Measurements from ENCODE around the gene NPY.

The NPY gene

GRCh38 chr7:24313777-24314176, 29.8 kb downstream of the NPY start:
- no peak for DNase-seq (ENCODE audit: low read depth in 2 of 3, low spot score in 2 of 3)

- DNase-seq (ENCODE audit: low read depth in 2 of 3, low spot score in 2 of 3): no peak
These were observed 32.4 kb downstream of the NPY start for GRCh38 chr7:24316340-24316739.

- DNase-seq (ENCODE audit: low read depth in 2 of 3, low spot score in 2 of 3): no peak
These were observed 34.3 kb downstream of the NPY start for GRCh38 chr7:24318326-24318725.

- DNase-seq (ENCODE audit: low read depth in 2 of 3, low spot score in 2 of 3): no peak
These were observed 35.2 kb downstream of the NPY start for GRCh38 chr7:24319209-24319608.

DNA sequence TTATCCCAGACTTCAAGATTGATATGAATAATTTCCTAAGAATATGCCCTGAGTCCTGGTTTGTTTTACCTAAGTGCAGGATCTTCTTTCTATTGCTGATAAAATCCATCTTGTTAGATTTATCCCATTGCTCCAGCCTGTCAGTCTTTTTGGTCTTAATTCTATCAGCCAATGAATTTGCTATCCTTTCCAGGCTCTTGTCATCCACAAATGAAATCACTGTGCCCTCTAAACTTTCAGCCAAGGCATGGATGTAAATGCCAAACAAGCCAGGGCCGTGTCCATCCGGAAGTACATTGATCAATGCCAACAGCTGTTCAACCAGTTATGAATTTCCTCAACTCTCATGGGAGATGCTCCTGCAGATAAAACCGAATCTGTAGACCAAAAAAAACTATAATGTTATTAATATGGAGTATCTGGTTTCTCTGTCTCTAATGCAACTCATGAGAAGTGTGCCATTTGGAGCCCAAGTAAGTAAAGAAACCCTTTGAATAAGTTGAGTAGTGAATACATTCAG, 40.0 kb downstream of the NPY start:
- DNase-seq (ENCODE audit: low read depth in 2 of 3, low spot score in 2 of 3): no peak

GRCh38 chr7:24325708-24326107, 41.7 kb downstream of the NPY start:
- no peak for DNase-seq (ENCODE audit: low read depth in 2 of 3, low spot score in 2 of 3)

- DNase-seq (ENCODE audit: low read depth in 2 of 3, low spot score in 2 of 3): no peak
These were observed 44.1 kb downstream of the NPY start for GRCh38 chr7:24328050-24328449.

GRCh38 chr7:24328894-24329293, 44.9 kb downstream of the NPY start:
- DNase-seq (ENCODE audit: low read depth in 2 of 3, low spot score in 2 of 3): no peak

DNA sequence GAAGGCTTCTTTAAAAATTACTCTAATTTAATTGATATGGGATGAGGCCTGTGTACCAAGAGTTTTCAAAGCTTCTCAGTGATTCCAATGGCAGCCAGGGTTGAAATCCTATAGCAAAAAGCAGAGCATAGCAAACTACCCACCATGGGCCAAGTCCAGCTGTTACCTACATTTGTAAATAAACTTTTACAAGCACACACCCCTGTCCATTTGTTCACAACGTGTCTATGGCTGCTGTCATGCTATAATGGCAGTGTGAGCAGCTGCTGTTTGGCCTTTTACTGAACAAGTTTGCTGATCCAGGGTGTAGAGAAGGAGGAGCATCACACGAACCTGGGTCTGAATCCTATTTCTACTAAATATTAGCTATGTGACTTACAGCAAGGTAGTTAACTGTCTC, 50.0 kb downstream of the NPY start:
- no peak for DNase-seq (ENCODE audit: low read depth in 2 of 3, low spot score in 2 of 3)

DNA sequence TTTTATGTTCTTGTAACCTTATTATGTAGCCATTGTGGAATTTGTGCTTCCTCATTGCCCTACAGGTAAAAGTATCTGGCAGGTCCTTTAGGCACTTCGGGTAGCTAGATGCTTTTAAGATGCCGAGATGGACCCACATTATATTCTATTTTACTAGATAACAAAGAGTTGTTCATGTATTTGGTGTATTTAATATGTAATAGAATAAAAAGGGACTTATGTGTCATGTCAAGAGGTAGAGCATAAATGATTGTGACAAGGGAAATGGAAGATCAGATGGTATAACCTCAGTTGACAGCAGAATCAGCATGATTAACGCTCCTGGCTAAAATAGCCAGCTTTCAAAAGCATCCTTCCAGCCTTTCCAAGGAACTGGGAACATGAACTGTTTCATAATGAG, 50.6 kb downstream of the NPY start:
- DNase-seq (ENCODE audit: low read depth in 2 of 3, low spot score in 2 of 3): no peak

DNA sequence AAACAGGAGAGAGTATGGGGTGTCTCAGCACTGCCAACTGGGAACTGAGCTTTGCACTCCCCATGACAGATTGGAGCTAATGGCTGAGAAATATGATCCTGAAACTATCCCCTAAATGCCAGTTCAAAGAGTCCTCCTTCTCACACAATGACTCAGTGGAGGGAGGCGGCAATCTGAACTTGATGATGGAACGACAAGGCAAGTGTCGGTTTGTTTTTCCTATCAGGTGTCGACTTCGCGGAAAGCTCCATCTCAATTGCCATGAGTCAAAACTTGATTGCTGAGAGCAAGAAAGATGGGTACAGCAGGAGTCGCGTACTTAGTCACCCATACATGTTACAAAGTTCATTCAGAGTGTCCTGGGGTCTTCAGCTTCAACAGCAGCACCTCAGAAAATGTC, 52.5 kb downstream of the NPY start:
- DNase-seq (ENCODE audit: low read depth in 2 of 3, low spot score in 2 of 3): no peak

- no peak for DNase-seq (ENCODE audit: low read depth in 2 of 3, low spot score in 2 of 3)
These were observed 53.2 kb downstream of the NPY start for GRCh38 chr7:24337180-24337579.

- no peak for DNase-seq (ENCODE audit: low read depth in 2 of 3, low spot score in 2 of 3)
These were observed 55.6 kb downstream of the NPY start for GRCh38 chr7:24339575-24339974.

DNA sequence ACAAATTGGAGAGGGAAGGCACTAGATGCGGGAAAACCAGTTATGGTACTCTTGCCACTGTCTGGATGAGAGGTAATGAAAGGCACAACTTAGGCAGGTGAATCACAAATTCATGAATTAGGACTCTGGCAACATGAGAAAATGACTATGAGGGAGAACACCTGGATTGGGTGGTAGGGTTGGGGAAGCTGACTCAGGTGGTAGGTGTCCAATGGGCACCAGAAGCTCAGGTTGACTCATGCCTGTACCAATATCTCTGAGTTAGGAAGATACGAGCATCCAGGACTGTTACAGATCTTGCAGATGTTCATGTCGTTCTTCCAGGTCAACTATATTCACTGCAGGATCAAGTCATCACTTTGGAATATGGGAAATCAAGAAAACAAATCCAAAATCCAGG, 56.7 kb downstream of the NPY start:
- no peak for DNase-seq (ENCODE audit: low read depth in 2 of 3, low spot score in 2 of 3)
